Right hindlimb (tissue), 1 donor: ENCODE results near the gene TRAPPC2B.
"Not testable (repeated sequence)": the region's sequence is repeated elsewhere in the genome, so short reads cannot be mapped to it uniquely, and the experiment has no call there.

Experiments
- DNase-seq: peaks from one replicate; pipeline ENCODE4 v3.0.0-alpha.2; 2018

TRAPPC2B gene

GRCh38 chr19:57362997-57363687 is at the start of gene TRAPPC2B, which contains the start of gene ZNF547:
Gene TRAPPC2B (plus strand): TSS chr19:57363551. CDS start chr19:57364834, 1,283 bp downstream.
Gene ZNF547 (plus strand): TSS chr19:57363551. CDS start chr19:57368556, 5,005 bp downstream.
- DNase-seq = peak; percentile 100

GRCh38 chr19:57314146-57314545 is 49.2 kb upstream of the TRAPPC2B start:
- no peak for DNase-seq

DNA sequence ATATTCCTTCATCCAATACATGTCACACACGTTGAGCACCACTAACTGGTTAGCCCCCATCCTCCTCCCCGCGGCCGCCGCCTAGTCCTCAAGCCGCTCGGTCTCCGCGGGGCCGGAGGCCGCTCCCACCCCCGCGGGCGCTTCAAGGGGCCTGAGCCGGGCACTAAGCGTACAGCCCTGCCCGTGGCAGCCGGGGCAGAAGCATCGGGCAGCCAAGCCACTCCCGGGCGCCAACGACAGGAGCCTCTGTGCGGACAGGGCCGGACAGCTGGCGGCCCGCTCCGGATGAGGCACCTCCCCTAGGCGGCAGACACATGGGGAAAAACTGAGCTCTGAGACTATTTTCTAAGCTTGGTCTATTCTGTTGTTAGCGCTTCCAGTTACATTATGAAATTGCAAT is 45.8 kb upstream of the TRAPPC2B start:
- no peak for DNase-seq

DNA sequence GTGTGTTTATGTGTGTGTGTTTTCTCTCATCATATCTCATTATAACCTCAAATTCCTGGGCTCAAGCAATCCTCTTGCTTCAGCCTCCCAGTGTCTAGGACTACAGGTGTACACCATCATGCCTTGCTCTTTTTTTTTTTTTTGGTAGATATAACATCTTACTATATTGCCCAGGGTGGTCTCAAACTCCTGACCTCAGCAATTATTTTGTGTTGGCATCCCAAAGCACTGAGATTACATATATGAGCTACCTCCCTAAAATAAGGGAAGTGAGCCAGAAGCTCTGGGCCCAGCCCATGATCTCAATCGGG is 43.5 kb upstream of the TRAPPC2B start:
- no peak for DNase-seq

DNA sequence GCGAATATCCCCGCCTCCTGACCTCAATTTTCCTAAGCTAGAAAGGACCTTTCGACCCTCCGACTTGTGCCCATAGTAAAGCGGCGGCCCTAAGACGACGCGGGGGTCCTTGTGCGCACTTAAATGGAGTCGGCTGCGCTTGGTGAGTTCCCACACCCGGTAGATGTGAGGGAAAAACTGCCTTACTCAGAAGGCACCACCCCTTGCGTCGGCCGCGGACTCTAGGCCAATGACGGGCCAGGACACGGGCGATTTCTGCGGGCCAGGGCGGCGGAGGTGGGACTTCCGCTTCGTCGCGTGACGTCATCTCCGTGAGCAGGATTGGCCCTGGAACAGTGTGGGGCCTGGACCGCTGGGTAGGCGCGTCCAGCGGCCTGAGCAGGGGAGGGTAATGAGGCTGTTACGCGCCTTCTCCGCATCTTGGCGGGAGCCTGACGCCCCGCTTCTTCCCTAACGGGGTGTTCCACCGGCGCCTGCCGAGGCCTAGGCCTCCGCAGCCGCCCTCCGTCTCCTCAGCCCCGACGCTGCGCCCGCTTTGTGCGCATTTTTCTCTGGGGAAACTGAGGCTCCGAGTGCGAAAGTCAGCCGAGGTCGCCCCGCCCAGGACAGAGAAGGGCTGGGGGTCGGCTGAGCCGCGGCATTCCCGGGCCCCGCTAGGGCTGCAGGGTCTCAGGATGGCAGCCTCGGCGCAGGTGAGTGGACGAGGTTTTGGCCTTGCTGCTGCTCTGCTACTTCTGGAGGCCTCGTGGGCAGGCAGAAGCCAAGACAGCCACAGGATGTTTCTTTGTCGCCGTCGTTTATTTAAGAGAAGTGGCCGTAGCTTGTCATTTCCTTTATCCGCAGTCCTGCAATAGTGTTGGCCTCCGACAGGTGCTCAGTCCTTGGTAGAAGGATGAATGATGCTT is 42.9 kb upstream of the TRAPPC2B start, which contains the start of gene ZNF543:
ZNF543 (plus strand) TSS at position 293 of the 905 bp plus-strand sequence; CDS start at position 675, 382 bp downstream.
- peak; percentile 98 for DNase-seq

- no peak for DNase-seq
These were observed 42.2 kb upstream of the TRAPPC2B start for GRCh38 chr19:57321116-57321515.

GRCh38 chr19:57321751-57322150 is 41.6 kb upstream of the TRAPPC2B start:
- no peak for DNase-seq

- no peak for DNase-seq
These were observed 38.4 kb upstream of the TRAPPC2B start for GRCh38 chr19:57324992-57325391.

- no peak for DNase-seq
These were observed 35.4 kb upstream of the TRAPPC2B start for GRCh38 chr19:57327993-57328392.

DNA sequence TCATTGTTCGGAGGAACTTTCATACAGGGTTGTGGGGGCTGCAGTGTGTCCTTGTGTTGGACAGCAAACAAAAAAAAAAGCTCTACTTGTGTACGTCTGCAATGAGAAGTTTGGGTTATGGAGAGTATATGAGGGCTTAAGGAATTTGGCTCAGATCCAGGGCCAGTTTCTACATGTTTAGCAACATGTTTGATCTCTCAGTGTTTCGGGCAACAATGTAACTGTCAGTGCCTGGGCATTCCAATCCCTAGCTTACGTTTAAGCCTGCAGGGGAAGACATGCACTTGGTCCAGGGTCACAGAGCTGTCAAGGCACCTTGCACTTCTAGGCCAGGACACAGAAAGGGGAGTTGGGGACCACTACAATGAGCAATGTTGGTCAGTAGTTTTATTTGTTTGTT is 29.2 kb upstream of the TRAPPC2B start:
- DNase-seq = no peak

DNA sequence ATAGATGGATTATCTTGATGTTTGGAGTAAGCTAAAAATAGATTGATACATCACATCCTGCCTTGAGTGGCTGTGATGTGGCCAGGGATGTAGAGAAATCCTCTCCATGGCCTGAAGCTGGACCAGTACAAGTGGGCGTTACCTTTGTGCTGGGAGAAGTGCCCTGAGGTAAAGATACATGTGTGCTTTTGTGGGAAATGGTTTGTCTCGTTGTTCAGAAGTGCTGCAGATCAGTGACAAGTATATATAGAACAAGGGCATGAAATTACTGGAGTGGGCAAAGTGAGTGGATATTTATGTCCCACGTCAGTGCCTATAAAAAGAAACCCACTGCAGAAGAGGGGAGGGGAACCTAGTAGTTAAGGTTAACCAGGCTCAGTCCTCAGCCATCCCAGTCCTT is 24.5 kb upstream of the TRAPPC2B start:
- DNase-seq = peak; percentile 25

GRCh38 chr19:57342582-57342981 is 20.8 kb upstream of the TRAPPC2B start:
- no peak for DNase-seq

- no peak for DNase-seq
These were observed 15.2 kb upstream of the TRAPPC2B start for GRCh38 chr19:57348136-57348535.

DNA sequence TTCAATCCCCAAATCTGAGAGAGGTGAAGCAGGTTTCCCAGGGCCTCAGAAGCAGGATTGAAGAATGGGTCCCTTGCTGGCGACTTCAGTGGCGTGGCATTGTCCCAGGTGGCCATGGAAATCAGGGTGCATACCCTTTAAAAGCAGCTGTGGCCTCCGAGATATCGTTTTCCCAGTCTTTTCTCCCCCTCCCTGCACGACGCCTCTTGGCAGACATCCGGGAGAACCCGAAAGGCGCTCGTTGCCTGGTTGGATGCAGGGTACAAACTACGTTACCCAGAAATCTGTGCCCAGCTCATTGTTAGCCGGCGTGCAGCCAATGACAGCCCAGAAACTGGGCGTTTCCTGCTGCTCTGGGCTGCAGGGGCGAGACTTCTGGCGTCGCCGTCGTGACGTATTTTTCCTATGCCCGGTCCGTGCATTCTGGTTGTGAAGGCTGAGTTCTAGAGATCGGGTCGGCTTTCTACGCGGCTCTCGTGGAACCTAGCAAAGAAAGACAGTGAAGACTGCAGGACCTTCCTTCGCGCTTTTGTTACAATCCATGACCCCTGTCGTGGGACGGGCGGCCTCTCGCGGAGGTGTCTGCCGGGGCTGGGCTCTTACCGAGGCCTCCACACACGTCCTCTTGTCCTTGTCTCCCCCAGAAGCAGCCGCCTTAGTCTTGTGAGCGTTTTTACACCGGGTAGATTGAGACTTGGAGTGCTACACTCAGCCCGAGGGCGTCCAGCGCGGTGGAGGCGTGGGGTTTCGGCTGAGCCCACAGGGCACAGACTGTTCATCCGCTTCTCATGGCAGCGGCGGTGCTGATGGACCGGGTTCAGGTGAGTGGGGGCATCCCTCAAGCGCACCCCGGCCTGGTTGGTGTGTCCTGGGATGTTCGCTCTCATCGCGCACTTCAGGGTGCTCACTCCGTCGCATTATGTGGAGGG is 12.2 kb upstream of the TRAPPC2B start, which contains the start of gene ZNF304:
ZNF304 (plus strand) TSS at position 395 of the 929 bp plus-strand sequence; CDS start at position 789, 394 bp downstream.
- peak; percentile 98 for DNase-seq

DNA sequence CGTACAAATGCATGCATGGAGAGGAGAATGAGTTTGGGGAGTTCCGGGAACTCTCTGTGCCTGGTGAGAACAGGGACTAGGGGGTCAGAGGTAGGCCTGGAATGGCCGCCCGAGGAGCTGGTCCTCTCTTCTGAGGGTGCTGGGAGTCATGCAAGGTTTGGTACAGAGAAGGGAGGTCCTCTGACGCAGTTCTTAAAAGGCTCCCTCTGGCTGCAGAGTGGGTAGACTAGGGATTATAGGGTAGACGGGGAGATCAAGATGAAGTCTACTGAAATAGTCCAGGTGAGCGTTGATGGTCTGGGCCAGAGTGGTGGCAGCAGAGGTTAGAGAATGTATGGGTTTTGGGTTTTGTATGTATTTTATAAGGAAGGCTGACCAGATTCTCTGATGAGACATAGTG is 11.5 kb upstream of the TRAPPC2B start:
- DNase-seq = no peak

DNA sequence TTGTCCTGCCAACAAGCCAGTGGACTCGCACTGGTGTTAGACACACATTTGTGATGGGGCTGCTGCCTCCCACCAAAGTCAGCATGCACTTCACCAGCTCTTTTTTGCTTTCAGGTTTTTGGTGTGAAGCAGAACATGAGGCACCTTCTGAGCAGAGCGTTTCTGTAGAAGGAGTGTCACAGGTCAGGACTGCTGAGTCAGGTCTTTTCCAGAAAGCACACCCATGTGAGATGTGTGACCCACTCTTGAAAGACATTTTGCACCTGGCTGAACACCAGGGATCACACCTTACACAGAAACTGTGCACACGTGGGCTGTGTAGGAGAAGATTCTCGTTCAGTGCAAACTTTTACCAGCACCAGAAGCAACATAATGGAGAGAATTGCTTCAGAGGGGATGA is 7.4 kb upstream of the TRAPPC2B start:
- no peak for DNase-seq

- DNase-seq = no peak
These were observed 5.9 kb upstream of the TRAPPC2B start for GRCh38 chr19:57357406-57357805.

DNA sequence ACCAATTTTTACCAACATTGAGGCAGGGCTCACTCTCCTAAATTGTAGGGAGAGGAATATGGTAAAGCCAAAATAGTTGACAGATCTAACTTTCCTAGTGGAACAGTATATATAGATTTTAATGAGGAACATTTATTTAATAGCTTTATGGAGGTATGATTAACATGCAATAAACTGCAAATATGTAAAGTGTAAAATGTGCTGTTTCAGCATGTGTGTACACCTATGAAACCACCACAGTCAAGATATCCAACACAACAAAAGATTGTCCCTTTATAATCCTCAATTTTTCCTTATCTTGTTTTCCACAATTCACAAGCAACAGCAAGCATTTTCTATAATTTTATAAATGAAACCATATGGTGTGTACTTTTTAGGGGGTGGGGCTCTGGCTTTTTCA is 4.1 kb upstream of the TRAPPC2B start:
- DNase-seq = no peak

DNA sequence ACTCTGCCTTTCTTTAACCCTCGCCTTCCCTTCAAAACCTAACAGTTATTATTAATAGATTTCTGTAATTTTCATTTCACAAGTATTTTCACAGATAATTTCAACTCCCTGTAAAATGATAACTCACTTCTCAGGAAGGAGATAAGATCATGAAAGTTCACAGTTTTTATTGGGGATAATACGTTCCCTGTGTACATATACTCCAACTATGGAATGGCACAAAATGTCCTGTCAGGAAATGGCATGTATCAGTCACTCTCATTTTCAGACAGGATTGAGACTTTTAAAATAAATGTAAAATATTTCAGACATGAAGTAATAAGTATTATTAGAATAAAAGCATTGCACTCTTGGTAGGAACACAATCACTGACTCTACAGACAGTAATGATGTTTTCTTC is 932 bp upstream of the TRAPPC2B start:
- no peak for DNase-seq

- DNase-seq = no peak
These were observed 384 bp downstream of the TRAPPC2B start for GRCh38 chr19:57363688-57364181.

GRCh38 chr19:57366776-57367175 is 3.4 kb downstream of the TRAPPC2B start:
- no peak for DNase-seq

DNA sequence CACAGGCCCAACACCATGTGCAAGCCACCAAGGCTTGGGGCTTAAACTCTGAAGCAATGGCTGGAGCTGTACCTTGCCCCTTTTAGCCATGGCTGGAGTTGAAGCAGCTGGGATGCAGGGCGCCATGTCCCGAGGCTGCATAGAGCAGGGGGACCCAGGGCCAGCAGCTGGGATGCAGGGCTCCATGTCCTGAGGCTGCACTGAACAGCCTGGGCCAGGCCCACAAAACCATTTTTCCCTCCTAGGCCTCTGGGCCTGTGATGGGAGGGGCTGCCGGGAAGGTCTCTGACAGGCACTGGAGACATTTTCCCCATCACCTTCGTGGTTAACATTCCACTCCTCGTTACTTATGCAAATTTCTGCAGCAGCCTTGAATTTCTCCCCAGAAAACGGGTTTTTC is 10.8 kb downstream of the TRAPPC2B start:
- no peak for DNase-seq

DNA sequence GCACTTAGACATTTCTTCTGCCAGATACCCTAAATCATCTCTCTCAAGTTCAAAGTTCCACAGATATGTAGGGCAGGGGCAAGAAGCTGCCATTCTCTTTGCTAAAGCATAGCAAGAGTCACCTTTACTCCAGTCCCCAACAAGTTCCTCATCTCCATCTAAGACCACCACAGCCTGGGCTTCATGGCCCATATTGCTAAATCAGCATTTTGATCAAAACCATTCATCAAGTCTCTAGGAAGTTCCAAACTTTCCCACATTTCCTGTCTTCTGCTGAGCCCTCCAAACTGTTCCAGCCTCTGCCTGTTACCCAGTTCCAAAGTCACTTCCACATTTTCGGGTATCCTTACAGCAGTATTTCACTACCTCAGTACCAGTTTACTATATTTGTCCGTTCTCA is 11.3 kb downstream of the TRAPPC2B start:
- DNase-seq = not testable (repeated sequence)
